H54 (cell line): ENCODE measurements around the gene APBA1.

Experiments used
- DNase-seq: peaks from one replicate; pipeline ENCODE4 v3.0.0; 2011; ENCODE audit warnings: low spot score, mixed read lengths; ENCODE audit not compliant: insufficient read length
- FAIRE-seq: peaks from 3 replicates; lab custom pipeline; 2011; peaks lifted over from hg19 to GRCh38; lab: Jason Lieb, UNC
- POLR2A ChIP-seq: IDR thresholded peaks from 2 replicates; pipeline ENCODE4 v1.6.1; 2011; ENCODE audit warnings: low read depth, mild to moderate bottlenecking, low read length

The APBA1 gene

GRCh38 chr9:69569738-69570451 is 102.3 kb downstream of the APBA1 start:
- no peak for TF ChIP-seq POLR2A
- DNase-seq (no peak), FAIRE-seq (peak; percentile 57)

GRCh38 chr9:69564557-69564956 is 107.6 kb downstream of the APBA1 start:
- DNase-seq = no peak
- no peak for FAIRE-seq
- TF ChIP-seq POLR2A = no peak

GRCh38 chr9:69559126-69559525 is 113.0 kb downstream of the APBA1 start:
- FAIRE-seq = no peak

GRCh38 chr9:69556707-69557106 is 115.5 kb downstream of the APBA1 start:
- TF ChIP-seq POLR2A = no peak
- FAIRE-seq = no peak

More at GRCh38 chr9:69559126-69559525, 113.0 kb downstream of the APBA1 start:
- no peak for TF ChIP-seq POLR2A
- DNase-seq = no peak

GRCh38 chr9:69555802-69556201 is 116.4 kb downstream of the APBA1 start:
- FAIRE-seq (no peak), DNase-seq (no peak)
- no peak for TF ChIP-seq POLR2A

More at GRCh38 chr9:69556707-69557106, 115.5 kb downstream of the APBA1 start:
- no peak for DNase-seq

GRCh38 chr9:69554945-69555344 is 117.2 kb downstream of the APBA1 start:
- no peak for TF ChIP-seq POLR2A
- DNase-seq (no peak), FAIRE-seq (peak; percentile 83)

- no peak for TF ChIP-seq POLR2A
- peak; percentile 45 for DNase-seq
- peak; percentile 95 for FAIRE-seq
Observed at GRCh38 chr9:69549310-69550202, 122.6 kb downstream of the APBA1 start.

GRCh38 chr9:69548681-69549080 is 123.5 kb downstream of the APBA1 start:
- TF ChIP-seq POLR2A = no peak
- DNase-seq (no peak), FAIRE-seq (no peak)

- TF ChIP-seq POLR2A = no peak
- DNase-seq = no peak
- no peak for FAIRE-seq
Observed at GRCh38 chr9:69546265-69546664, 125.9 kb downstream of the APBA1 start.

- FAIRE-seq = peak; percentile 43
- no peak for TF ChIP-seq POLR2A
- DNase-seq = no peak
Observed at GRCh38 chr9:69542942-69543704, 129.0 kb downstream of the APBA1 start.

- peak; percentile 66 for FAIRE-seq
Observed at GRCh38 chr9:69542058-69542457, 130.1 kb downstream of the APBA1 start.

GRCh38 chr9:69535911-69536310 is 136.3 kb downstream of the APBA1 start:
- no peak for TF ChIP-seq POLR2A
- FAIRE-seq = no peak
- no peak for DNase-seq

More at GRCh38 chr9:69542058-69542457, 130.1 kb downstream of the APBA1 start:
- no peak for TF ChIP-seq POLR2A
- DNase-seq = no peak

- DNase-seq = no peak
- FAIRE-seq = no peak
- no peak for TF ChIP-seq POLR2A
Observed at GRCh38 chr9:69535286-69535832, 136.8 kb downstream of the APBA1 start.
